Measurements from ENCODE around the gene TMEM175. TPM values are rescaled to one million over a fixed set of nuclear protein-coding genes. Genes with fewer than 3 reads are reported as not detected.

Gene TMEM175
- total and polyA plus RNA-seq, 9 of the 15 experiments (the other 6 are each of a cell fraction or from before 2014, with no cell fraction given): 0.13 to 30.9 (median 9.4) TPM

DNA sequence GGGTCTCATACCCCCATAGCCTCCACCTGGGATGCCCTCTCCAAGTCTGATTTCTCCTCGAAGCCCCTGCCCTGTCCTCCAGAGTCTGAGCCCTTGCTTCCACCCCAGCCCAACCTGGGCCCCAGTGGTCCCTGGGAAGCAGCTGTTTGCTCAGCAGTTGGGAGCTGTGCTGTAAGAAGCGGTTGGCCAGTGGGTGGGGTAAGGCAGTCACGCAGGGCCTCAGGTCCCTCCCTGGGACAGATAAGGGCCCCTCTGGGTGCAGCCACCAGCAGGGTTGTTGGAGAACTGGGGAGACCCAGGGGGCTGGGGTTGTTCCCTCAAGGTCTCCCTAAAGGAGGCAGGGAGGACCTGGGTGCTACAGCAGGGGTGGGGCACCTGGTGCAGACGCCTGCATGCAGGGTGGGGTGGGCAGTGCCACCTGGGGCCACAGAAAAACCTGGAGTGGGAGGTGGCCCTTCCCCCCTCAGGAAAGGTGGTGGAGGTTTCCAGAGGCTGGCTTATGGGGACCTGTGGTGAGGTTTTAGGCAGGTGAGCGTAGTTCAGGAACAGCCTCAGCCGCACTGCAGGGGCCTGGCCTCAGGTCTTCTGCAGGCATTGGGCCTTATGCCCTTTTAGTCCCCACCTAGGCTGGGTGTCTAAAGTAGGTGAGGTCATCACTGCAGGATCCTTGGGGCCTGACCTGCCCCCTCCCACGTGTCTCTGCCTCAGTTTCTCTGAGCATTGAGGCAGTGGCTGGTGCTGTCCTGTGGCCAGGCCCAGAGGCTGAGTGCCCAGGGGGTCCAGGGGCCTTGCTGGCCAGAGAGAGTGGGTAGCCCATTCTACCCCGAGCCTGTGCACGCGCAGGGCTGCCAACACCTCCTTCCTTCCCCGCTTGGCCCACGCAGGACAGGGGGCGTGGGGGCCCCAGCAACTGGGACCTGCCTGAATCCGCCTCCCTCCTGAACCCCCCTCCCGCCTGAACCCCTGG is 64.1 kb downstream of the TMEM175 start (continued):
- no peak for TF ChIP-seq ESRRA (IDR thresholded peaks at IDR 0.05; ENCODE audit: borderline replicate concordance, low read depth)
- TF ChIP-seq ZNF324 (CRISPR knock-in tag; IDR thresholded peaks at IDR 0.05): no peak
- TF ChIP-seq ZNF23 (CRISPR knock-in tag; IDR thresholded peaks at IDR 0.05): no peak
- TF ChIP-seq PHF21A (IDR thresholded peaks at IDR 0.05; ENCODE audit: borderline replicate concordance, low read depth): no peak
- TF ChIP-seq MEF2A (IDR thresholded peaks at IDR 0.05; ENCODE audit: control insufficient read depth, low read depth, low read length): no peak
- TF ChIP-seq BCOR (IDR thresholded peaks at IDR 0.05): no peak
- TF ChIP-seq, protein P1, sequence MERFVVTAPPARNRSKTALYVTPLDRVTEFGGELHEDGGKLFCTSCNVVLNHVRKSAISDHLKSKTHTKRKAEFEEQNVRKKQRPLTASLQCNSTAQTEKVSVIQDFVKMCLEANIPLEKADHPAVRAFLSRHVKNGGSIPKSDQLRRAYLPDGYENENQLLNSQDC (CRISPR knock-in tag; IDR thresholded peaks at IDR 0.05): 0 out of 2 replicates have a peak, but pooled peaks have one; percentile 11
- TF ChIP-seq HLTF (IDR thresholded peaks at IDR 0.05): no peak
- TF ChIP-seq, protein P2, sequence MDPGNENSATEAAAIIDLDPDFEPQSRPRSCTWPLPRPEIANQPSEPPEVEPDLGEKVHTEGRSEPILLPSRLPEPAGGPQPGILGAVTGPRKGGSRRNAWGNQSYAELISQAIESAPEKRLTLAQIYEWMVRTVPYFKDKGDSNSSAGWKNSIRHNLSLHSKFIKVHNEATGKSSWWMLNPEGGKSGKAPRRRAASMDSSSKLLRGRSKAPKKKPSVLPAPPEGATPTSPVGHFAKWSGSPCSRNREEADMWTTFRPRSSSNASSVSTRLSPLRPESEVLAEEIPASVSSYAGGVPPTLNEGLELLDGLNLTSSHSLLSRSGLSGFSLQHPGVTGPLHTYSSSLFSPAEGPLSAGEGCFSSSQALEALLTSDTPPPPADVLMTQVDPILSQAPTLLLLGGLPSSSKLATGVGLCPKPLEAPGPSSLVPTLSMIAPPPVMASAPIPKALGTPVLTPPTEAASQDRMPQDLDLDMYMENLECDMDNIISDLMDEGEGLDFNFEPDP (CRISPR knock-in tag; IDR thresholded peaks at IDR 0.05): no peak
- TF ChIP-seq ZSCAN32 (CRISPR knock-in tag; IDR thresholded peaks at IDR 0.05): no peak
- TF ChIP-seq, protein P3, sequence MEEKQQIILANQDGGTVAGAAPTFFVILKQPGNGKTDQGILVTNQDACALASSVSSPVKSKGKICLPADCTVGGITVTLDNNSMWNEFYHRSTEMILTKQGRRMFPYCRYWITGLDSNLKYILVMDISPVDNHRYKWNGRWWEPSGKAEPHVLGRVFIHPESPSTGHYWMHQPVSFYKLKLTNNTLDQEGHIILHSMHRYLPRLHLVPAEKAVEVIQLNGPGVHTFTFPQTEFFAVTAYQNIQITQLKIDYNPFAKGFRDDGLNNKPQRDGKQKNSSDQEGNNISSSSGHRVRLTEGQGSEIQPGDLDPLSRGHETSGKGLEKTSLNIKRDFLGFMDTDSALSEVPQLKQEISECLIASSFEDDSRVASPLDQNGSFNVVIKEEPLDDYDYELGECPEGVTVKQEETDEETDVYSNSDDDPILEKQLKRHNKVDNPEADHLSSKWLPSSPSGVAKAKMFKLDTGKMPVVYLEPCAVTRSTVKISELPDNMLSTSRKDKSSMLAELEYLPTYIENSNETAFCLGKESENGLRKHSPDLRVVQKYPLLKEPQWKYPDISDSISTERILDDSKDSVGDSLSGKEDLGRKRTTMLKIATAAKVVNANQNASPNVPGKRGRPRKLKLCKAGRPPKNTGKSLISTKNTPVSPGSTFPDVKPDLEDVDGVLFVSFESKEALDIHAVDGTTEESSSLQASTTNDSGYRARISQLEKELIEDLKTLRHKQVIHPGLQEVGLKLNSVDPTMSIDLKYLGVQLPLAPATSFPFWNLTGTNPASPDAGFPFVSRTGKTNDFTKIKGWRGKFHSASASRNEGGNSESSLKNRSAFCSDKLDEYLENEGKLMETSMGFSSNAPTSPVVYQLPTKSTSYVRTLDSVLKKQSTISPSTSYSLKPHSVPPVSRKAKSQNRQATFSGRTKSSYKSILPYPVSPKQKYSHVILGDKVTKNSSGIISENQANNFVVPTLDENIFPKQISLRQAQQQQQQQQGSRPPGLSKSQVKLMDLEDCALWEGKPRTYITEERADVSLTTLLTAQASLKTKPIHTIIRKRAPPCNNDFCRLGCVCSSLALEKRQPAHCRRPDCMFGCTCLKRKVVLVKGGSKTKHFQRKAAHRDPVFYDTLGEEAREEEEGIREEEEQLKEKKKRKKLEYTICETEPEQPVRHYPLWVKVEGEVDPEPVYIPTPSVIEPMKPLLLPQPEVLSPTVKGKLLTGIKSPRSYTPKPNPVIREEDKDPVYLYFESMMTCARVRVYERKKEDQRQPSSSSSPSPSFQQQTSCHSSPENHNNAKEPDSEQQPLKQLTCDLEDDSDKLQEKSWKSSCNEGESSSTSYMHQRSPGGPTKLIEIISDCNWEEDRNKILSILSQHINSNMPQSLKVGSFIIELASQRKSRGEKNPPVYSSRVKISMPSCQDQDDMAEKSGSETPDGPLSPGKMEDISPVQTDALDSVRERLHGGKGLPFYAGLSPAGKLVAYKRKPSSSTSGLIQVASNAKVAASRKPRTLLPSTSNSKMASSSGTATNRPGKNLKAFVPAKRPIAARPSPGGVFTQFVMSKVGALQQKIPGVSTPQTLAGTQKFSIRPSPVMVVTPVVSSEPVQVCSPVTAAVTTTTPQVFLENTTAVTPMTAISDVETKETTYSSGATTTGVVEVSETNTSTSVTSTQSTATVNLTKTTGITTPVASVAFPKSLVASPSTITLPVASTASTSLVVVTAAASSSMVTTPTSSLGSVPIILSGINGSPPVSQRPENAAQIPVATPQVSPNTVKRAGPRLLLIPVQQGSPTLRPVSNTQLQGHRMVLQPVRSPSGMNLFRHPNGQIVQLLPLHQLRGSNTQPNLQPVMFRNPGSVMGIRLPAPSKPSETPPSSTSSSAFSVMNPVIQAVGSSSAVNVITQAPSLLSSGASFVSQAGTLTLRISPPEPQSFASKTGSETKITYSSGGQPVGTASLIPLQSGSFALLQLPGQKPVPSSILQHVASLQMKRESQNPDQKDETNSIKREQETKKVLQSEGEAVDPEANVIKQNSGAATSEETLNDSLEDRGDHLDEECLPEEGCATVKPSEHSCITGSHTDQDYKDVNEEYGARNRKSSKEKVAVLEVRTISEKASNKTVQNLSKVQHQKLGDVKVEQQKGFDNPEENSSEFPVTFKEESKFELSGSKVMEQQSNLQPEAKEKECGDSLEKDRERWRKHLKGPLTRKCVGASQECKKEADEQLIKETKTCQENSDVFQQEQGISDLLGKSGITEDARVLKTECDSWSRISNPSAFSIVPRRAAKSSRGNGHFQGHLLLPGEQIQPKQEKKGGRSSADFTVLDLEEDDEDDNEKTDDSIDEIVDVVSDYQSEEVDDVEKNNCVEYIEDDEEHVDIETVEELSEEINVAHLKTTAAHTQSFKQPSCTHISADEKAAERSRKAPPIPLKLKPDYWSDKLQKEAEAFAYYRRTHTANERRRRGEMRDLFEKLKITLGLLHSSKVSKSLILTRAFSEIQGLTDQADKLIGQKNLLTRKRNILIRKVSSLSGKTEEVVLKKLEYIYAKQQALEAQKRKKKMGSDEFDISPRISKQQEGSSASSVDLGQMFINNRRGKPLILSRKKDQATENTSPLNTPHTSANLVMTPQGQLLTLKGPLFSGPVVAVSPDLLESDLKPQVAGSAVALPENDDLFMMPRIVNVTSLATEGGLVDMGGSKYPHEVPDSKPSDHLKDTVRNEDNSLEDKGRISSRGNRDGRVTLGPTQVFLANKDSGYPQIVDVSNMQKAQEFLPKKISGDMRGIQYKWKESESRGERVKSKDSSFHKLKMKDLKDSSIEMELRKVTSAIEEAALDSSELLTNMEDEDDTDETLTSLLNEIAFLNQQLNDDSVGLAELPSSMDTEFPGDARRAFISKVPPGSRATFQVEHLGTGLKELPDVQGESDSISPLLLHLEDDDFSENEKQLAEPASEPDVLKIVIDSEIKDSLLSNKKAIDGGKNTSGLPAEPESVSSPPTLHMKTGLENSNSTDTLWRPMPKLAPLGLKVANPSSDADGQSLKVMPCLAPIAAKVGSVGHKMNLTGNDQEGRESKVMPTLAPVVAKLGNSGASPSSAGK (IDR thresholded peaks at IDR 0.05): peak; percentile 41
- no peak for TF ChIP-seq CBFB (CRISPR knock-in tag; IDR thresholded peaks at IDR 0.05)

All from K562 (cell line).